Panc1 (cell line): ENCODE measurements around the gene RIT2. TPM values are rescaled to one million over a fixed set of nuclear protein-coding genes. Genes with fewer than 3 reads are reported as not detected.

Experiments used
- ATAC-seq: fragments of 200-7000 bp; cut with Tn5 transposase; 2 replicates; pipeline ENCODE4 v1.9.1; 2020; ENCODE audit warnings: mild to moderate bottlenecking, moderate library complexity
- BruUV-seq: library from RNA; stranded (reverse); fragments of 400-500 nt; replicated peaks from 2 replicates; lab custom pipeline; 2021; lab: Mats Ljungman, UMichigan
- CTCF ChIA-PET: fragments of 300-600 bp; sonication (Branson Sonifier 250); formaldehyde crosslinking; loops from one replicate; lab custom pipeline; 2022; ENCODE audit warnings: antibody characterized with exemption; lab: Charles Lee
- POLR2A ChIA-PET: fragments of 300-600 bp; sonication (Branson Sonifier 250); formaldehyde crosslinking; loops from one replicate; lab custom pipeline; 2022; ENCODE audit warnings: antibody characterized with exemption; lab: Charles Lee
- DNase-seq: peaks from one replicate; pipeline ENCODE4 v3.0.0-alpha.2; 2010; ENCODE audit warnings: low read depth, low spot score
- H3K27ac ChIP-seq: 2 replicates; pipeline ENCODE4 v1.5.1; 2011; ENCODE audit warnings: mild to moderate bottlenecking, low read length, inconsistent platforms
- H3K27me3 ChIP-seq: fragments of 200-500 bp; sonication (Bioruptor generic); 2 replicates; pipeline ENCODE4 v1.6.0; 2014; ENCODE audit warnings: low read length, inconsistent platforms; ENCODE audit not compliant: control insufficient read depth, insufficient read depth
- H3K36me3 ChIP-seq: fragments of 200-500 bp; sonication (Bioruptor generic); 2 replicates; pipeline ENCODE4 v1.5.1; 2014; ENCODE audit warnings: inconsistent platforms, mild to moderate bottlenecking, low read length, moderate library complexity; ENCODE audit not compliant: control insufficient read depth, insufficient read depth
- H3K4me1 ChIP-seq: 2 replicates; pipeline ENCODE4 v1.5.1; 2011; ENCODE audit warnings: inconsistent platforms, mild to moderate bottlenecking, low read length, moderate library complexity; ENCODE audit not compliant: control insufficient read depth, insufficient read depth
- H3K4me3 ChIP-seq, 2 experiments: 2 replicates each; pipeline ENCODE4 v1.5.1; 2011 to 2012; ENCODE audit warnings: low read depth in 2 of 2, low read length in 2 of 2, mild to moderate bottlenecking in 2 of 2, inconsistent platforms in 1 of 2, moderate library complexity in 1 of 2
- H3K9me3 ChIP-seq: fragments of 200-500 bp; sonication (Bioruptor generic); 2 replicates; pipeline ENCODE4 v1.5.1; 2014; ENCODE audit warnings: low read depth, mild to moderate bottlenecking, inconsistent platforms, low read length, moderate library complexity; ENCODE audit not compliant: control insufficient read depth, insufficient read depth
- POLR2AphosphoS5 ChIP-seq: IDR thresholded peaks from 2 replicates; pipeline ENCODE4 v1.6.1; 2012; ENCODE audit warnings: mild to moderate bottlenecking, low read depth, low read length, moderate library complexity
- SIN3A ChIP-seq: IDR thresholded peaks from 2 replicates; pipeline ENCODE4 v1.6.1; 2012; ENCODE audit warnings: low read depth, mild to moderate bottlenecking, low read length, moderate library complexity, borderline replicate concordance; ENCODE audit not compliant: insufficient read depth
- TCF7L2 ChIP-seq: IDR thresholded peaks from 2 replicates; pipeline ENCODE4 v1.6.1; 2011; ENCODE audit warnings: mild to moderate bottlenecking, low read depth, low read length, inconsistent platforms
- in situ Hi-C: cut with HindIII; loops from 2 replicates; pipeline ENCODE4 v1.10.0; 2016; ENCODE audit warnings: low sequenced_read_pairs, low pct_unique_long_range_greater_than_20kb
- intact Hi-C: fragments of 100-400 bp; cut with micrococcal nuclease; formaldehyde crosslinking; loops from one replicate; pipeline ENCODE4 v1.10.0; 2022; ENCODE audit not compliant: unreplicated experiment
- total RNA-seq: library from RNA; stranded (reverse); gene quantifications from one replicate; pipeline ENCODE4 v1.2.1, GENCODE V29; 2021; ENCODE audit not compliant: unreplicated experiment
- TF ChIP-seq, protein P1 (sequence below): fragments of 450-650 bp; IDR thresholded peaks from 2 replicates; pipeline ENCODE4 v1.5.1; 2017; ENCODE audit warnings: mild to moderate bottlenecking
- TF ChIP-seq, protein P2 (sequence below), 2 experiments: IDR thresholded peaks; 2 replicates each; pipeline ENCODE4 v1.6.1; 2011 to 2012; ENCODE audit warnings: low read depth in 2 of 2, control low read depth in 1 of 2, low read length in 1 of 2, mild to moderate bottlenecking in 1 of 2, moderate library complexity in 1 of 2; ENCODE audit not compliant: insufficient read depth in 1 of 2

Gene RIT2
- total RNA-seq, 1 experiment from 2014 or later, result not detected

DNA sequence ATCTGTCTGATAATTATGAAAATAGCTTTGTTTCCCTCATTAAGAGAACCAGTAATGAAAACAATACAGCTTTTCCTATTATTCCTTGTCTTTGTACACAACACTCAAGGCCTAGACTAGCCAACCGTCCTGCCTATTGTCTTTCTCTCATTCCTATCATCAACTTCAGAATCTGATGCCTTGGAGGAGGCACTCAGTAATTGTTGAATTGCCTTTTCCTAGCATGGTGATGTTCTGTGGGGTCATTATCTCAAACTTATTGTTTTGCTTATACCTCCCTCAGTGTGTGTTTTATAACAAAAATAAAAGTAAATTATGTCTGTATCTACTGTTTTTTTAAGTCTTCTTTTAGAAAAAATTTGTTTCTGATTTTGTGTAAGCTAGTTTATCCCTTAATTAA, 208.7 kb downstream of the RIT2 start:
- POLR2A ChIA-PET, result no interaction called here
- no peak overlapping the region for H3K27ac ChIP-seq
- no peaks in the 10 kb centered on the region for H3K27me3 ChIP-seq
- no peak overlapping the region for H3K4me3 ChIP-seq
- no peaks in the 10 kb centered on the region for H3K9me3 ChIP-seq
- H3K36me3 ChIP-seq, result no peaks in the 10 kb centered on the region
- DNase-seq (no peak), ATAC-seq (no peak)
- no peak for TF ChIP-seq SIN3A
- TF ChIP-seq, protein P1, sequence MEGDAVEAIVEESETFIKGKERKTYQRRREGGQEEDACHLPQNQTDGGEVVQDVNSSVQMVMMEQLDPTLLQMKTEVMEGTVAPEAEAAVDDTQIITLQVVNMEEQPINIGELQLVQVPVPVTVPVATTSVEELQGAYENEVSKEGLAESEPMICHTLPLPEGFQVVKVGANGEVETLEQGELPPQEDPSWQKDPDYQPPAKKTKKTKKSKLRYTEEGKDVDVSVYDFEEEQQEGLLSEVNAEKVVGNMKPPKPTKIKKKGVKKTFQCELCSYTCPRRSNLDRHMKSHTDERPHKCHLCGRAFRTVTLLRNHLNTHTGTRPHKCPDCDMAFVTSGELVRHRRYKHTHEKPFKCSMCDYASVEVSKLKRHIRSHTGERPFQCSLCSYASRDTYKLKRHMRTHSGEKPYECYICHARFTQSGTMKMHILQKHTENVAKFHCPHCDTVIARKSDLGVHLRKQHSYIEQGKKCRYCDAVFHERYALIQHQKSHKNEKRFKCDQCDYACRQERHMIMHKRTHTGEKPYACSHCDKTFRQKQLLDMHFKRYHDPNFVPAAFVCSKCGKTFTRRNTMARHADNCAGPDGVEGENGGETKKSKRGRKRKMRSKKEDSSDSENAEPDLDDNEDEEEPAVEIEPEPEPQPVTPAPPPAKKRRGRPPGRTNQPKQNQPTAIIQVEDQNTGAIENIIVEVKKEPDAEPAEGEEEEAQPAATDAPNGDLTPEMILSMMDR, result no peak
- no peak for TF ChIP-seq POLR2AphosphoS5
- TF ChIP-seq, protein P2, sequence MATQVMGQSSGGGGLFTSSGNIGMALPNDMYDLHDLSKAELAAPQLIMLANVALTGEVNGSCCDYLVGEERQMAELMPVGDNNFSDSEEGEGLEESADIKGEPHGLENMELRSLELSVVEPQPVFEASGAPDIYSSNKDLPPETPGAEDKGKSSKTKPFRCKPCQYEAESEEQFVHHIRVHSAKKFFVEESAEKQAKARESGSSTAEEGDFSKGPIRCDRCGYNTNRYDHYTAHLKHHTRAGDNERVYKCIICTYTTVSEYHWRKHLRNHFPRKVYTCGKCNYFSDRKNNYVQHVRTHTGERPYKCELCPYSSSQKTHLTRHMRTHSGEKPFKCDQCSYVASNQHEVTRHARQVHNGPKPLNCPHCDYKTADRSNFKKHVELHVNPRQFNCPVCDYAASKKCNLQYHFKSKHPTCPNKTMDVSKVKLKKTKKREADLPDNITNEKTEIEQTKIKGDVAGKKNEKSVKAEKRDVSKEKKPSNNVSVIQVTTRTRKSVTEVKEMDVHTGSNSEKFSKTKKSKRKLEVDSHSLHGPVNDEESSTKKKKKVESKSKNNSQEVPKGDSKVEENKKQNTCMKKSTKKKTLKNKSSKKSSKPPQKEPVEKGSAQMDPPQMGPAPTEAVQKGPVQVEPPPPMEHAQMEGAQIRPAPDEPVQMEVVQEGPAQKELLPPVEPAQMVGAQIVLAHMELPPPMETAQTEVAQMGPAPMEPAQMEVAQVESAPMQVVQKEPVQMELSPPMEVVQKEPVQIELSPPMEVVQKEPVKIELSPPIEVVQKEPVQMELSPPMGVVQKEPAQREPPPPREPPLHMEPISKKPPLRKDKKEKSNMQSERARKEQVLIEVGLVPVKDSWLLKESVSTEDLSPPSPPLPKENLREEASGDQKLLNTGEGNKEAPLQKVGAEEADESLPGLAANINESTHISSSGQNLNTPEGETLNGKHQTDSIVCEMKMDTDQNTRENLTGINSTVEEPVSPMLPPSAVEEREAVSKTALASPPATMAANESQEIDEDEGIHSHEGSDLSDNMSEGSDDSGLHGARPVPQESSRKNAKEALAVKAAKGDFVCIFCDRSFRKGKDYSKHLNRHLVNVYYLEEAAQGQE (IDR thresholded peaks at IDR 0.05; ENCODE audit: insufficient read depth in 1 of 2, low read depth in 2 of 2, low read length in 1 of 2), result no peak
- no peak for TF ChIP-seq TCF7L2
- BruUV-seq, result no TSS peak
- in situ Hi-C loops, result no loop called here
- CTCF ChIA-PET, result no interaction called here
- intact Hi-C loops, result no loop called here
- no peaks in the 10 kb centered on the region for H3K4me1 ChIP-seq

DNA sequence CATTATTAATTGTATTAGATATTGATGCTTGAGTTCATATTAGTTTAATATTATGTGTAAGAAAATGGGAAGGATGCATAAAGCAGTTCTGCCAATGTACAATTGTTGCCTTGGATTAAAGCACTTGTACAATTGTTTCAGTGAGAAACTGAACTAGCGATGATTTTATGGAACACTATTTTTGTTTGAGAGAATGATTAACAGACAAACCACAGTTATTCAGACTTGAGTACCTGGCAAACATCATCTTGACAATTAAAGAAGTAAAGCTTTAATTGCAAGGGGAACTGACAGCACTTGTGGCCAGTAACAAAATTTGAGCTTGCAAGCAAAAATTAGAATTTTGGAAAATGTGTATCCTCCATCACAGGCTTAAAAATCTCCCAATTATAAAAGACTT, 214.3 kb downstream of the RIT2 start:
- no peak overlapping the region for H3K4me3 ChIP-seq
- no peak for ATAC-seq
- BruUV-seq, result no TSS peak
- H3K9me3 ChIP-seq, result no peaks in the 10 kb centered on the region
- H3K36me3 ChIP-seq, result no peaks in the 10 kb centered on the region
- CTCF ChIA-PET, result no interaction called here
- H3K27ac ChIP-seq, result no peak overlapping the region
- TF ChIP-seq, protein P2 (IDR thresholded peaks at IDR 0.05; ENCODE audit: insufficient read depth in 1 of 2, low read depth in 2 of 2, low read length in 1 of 2), result no peak
- TF ChIP-seq, protein P1, result no peak
- no peak for TF ChIP-seq SIN3A
- TF ChIP-seq TCF7L2, result no peak
- TF ChIP-seq POLR2AphosphoS5, result no peak
- DNase-seq, result no peak
- no peaks in the 10 kb centered on the region for H3K4me1 ChIP-seq
- in situ Hi-C loops, result no loop called here
- H3K27me3 ChIP-seq, result no peaks in the 10 kb centered on the region
- POLR2A ChIA-PET, result no interaction called here
- intact Hi-C loops, result no loop called here
